GM21423 (cell line): ENCODE data around the gene KRT222.

Source experiments
- ATAC-seq: cut with Tn5 transposase; IDR thresholded peaks from one replicate; pipeline ENCODE4 v1.9.1; 2021; ENCODE audit warnings: mild to moderate bottlenecking, moderate library complexity; ENCODE audit not compliant: unreplicated experiment

KRT222 gene

DNA sequence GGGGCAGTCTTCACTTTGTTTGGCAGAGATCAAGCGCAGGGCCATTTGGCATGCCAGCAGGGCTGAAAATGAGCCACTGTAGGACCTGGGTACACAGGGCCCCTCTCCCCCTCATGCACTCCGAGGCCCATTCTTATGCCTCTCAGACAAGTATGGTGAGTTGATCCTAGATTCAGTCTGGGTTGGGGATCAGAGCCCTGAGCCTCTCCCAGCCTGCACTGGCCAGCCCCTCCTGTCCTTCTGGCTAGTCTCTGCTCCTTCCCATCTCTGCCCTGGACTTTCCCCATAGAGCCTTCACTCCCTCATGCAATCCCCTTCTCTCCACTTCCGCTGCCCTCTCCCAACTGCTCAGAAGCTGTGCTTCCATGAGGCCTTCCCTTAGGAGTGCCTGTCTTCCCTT, 48.4 kb downstream of the KRT222 start:
- no peak for ATAC-seq

- no peak for ATAC-seq
Observed at GRCh38 chr17:40615841-40616476, 49.0 kb downstream of the KRT222 start.

GRCh38 chr17:40615068-40615840, 49.7 kb downstream of the KRT222 start:
- peak; percentile 72 for ATAC-seq

DNA sequence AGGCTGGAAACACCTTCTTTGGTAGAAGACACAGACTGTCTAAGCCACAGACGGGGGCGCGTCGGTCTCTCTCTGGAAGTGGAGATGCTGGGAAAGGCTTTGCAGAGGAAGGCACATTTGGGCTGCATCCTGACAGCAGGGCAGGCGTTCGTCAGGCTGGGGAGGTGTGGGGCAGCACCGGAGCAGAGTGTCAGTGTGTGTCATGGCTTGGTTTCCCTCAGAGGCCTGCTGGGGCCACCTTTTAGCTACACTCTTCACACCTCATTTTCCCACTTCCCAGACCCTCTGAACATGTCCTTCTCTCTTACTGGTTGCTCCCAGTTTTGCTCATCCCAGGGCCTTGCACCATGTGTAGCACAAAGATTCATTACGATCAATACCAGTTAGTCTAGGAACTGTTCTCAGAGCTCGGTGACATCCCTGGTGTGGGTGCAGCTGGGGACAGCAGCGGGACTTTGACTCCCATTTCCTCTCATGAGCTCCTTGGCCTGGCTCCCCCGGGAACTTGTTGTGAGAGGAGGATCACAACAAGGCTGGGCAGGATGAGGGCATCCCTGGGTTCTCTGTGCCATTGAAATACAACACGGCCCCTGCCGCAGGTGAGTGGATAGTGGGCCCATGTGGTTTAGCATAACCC, 50.4 kb downstream of the KRT222 start:
- no peak for ATAC-seq

- ATAC-seq = no peak
Observed at GRCh38 chr17:40613467-40614154, 51.4 kb downstream of the KRT222 start.

DNA sequence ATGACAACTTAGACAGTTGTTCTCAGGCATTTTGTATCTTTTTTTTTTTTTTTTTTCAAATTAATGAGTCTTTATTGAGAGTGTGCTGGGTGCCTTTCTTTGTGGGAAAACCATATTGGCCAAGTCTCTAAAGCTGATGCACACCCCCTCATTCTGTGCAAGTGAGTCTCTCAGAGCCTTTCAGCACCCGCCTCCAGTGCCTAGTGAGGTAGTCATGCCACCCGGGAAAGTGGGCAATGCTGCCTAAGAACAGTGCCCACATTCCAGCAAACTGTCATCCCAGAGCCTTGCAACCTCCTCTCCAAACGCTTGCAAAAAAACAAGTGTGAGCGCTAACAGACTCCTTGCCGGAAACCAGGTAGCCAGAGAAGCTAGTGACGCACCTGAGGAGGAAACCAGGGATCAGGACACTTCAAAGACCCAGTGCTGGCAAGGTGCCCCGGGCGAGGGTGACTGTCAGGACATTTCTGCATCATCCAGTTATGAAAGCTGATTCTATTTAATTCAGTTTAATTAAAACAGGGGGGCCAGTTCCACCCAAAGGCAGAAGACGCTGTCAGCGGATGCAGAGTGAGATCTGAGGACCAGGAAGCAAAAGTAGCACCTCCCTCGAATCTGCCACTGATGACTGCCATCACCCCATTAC, 52.3 kb downstream of the KRT222 start:
- ATAC-seq = no peak

DNA sequence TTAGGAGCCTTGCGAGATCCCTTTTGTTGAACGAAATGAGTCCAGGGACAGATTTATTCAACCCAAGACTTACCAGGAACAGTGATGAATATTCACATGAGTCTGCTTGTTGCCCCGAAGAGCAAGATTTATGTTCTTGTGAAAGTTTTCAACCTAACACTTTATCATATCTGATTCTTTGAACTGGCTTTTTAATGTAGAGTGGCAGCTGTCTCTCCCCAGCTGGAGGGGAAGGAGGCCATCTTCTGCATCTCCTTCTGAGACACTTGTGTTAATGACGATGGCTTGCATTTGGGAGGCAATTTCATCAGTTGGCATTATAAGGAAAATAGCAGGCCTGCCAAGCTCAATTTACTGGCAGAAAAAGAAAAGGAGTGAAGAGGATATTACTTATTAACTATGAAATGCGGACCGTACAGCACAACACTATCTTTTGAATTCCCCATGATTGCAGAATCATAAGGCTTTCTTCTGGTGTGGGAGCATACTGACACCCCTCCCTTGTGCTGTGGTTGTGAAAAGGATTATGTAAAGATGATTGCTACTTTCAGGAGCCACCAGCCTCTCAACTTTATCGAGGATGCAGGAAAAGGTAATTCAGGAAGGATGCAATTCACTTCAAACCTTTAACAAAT, 53.0 kb downstream of the KRT222 start:
- ATAC-seq = no peak

- ATAC-seq = no peak
Observed at GRCh38 chr17:40610359-40610758, 54.6 kb downstream of the KRT222 start.

DNA sequence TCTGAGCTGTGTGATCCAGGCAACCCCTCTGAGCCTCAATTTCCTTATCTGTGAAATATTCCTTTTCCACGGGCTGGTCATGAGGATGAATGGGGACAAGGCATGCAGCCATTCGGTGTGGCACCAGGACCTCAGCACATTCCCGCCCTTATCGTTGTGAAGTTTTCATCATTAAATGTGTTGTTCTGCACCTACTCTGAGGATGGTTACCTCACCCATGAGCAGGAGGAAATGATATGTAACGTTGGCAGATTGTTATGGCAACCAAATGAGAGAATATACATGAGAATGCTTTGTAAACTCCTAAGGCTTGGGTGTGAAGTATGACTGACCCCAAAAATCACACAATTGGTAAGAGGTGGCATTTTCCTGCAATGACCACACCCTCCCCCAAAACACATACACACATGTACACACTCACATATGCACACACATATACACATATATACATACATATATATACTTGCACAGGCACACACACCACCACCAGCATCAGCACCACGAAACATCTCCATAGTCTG, 56.9 kb downstream of the KRT222 start:
- no peak for ATAC-seq

DNA sequence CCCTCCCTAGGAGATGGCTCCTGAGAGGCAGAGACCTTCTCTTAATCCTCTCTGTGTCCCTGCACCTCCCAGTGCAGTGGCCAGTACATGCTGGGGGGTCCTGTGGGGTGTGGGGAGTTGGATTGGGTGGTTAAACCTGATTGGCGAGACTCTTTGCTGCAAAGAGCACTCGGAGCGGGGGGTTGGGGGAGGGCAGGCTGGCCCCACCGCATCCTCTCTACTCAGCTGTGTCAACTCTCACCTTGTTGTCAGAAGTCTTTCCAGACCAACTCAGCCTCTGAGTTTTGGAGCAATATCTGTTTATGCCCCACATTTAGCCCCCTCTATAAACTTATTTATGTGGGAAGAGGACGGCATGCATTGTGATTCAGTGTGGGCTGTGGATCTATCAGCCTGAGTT, 57.3 kb downstream of the KRT222 start:
- no peak for ATAC-seq

DNA sequence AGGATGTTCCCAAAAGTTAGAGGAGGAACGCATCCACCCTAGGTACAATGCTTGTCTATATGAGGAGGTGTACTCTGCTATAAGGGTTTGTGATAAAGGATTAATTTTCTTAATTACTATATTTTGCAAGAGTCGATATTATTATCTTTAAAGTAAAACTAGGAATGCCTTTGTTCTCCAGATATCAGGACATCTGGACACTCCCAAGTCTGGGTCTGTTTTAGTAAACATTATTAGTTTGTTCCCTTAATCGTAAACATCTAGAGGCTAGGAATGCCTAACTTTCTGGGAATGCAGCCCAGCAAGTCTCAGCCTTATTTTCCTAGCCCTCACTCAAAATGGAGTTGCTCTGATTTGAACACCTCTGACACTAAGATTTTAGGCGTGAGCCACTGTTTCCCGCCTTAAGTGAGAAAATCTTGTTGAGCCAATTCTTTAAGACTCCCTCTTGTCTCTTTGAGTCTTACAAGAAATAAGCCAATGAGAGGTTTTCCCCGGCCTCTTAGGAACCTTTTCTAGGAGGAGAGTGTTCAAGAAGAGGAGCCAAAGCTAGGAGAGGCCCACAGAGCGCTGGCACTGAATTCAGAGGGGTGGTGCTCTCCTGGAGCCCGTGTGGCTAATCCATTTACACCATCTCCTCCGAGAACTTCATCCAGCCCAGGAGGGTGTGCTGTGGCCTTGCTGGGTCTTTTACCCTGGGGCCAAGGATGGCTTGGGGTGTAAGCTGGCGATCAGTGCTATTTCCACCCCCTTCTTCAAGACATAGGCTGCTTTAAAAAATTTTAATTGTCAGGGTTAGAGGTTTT, 58.2 kb downstream of the KRT222 start:
- ATAC-seq = no peak

DNA sequence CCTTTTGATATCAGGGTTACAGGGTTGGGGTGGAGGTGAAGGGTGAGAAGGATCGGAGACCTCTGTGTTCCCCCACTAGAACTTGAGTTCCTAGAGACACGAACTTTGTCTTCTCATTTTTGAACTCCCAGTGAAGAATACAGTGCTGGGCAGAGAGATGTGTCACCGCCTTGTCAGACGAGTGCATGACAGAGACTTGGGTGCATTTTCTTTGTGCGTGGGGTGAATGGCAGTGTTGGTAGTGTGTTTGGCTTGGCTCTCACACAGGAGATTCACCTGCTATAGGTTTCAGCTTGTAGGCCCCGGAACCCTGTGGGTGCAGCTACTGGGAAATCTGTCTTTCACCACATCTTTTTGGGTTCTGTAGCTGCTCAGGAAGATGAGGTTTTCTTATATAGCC, 59.7 kb downstream of the KRT222 start:
- no peak for ATAC-seq
